H1 (cell line): Measurements from ENCODE around the gene SMOC2. TPM values are rescaled to one million over a fixed set of nuclear protein-coding genes. Genes with fewer than 3 reads are reported as not detected.

Source experiments
- CTCF ChIA-PET: fragments of 300-600 bp; sonication (Branson Sonifier 250); formaldehyde crosslinking; loops from one replicate; lab custom pipeline; 2021; ENCODE audit not compliant: partially characterized antibody; lab: Charles Lee
- POLR2A ChIA-PET: fragments of 300-600 bp; sonication (Branson Sonifier 250); formaldehyde crosslinking; loops from one replicate; lab custom pipeline; 2021; ENCODE audit warnings: inconsistent platforms; ENCODE audit not compliant: partially characterized antibody; lab: Charles Lee
- DNase-seq, 2 experiments: peaks; one replicate each; pipeline versions ENCODE4 v3.0.0 to v3.0.0-alpha.2; 2010 to 2022; ENCODE audit warnings: low spot score in 2 of 2, low read depth in 1 of 2, mixed read lengths in 1 of 2
- FAIRE-seq: peaks from 2 replicates; lab custom pipeline; 2011; peaks lifted over from hg19 to GRCh38; lab: Jason Lieb, UNC
- H2AFZ ChIP-seq: 2 replicates; pipeline ENCODE4 v1.8.1; 2012; ENCODE audit warnings: low read length, inconsistent platforms
- H2AK5ac ChIP-seq: 2 replicates; pipeline ENCODE4 v1.6.1; 2013; ENCODE audit warnings: low read depth, low read length
- H2BK120ac ChIP-seq: replicated peaks from 2 replicates; pipeline ENCODE3; 2013; ENCODE audit warnings: low read depth, low read length, inconsistent platforms
- H2BK12ac ChIP-seq: 2 replicates; pipeline ENCODE4 v1.6.1; 2013; ENCODE audit warnings: low read depth, low read length
- H2BK15ac ChIP-seq: 2 replicates; pipeline ENCODE4 v1.6.1; 2013; ENCODE audit warnings: low read length
- H2BK20ac ChIP-seq: 2 replicates; pipeline ENCODE4 v1.6.1; 2013; ENCODE audit warnings: low read length
- H2BK5ac ChIP-seq: 2 replicates; pipeline ENCODE4 v1.6.1; 2013; ENCODE audit warnings: low read depth, low read length
- H3K14ac ChIP-seq: 2 replicates; pipeline ENCODE4 v1.6.1; 2013; ENCODE audit warnings: inconsistent platforms; ENCODE audit not compliant: insufficient read length
- H3K18ac ChIP-seq: 2 replicates; pipeline ENCODE4 v1.6.1; 2013; ENCODE audit warnings: low read length; ENCODE audit errors: extremely low read depth
- H3K23ac ChIP-seq: 2 replicates; pipeline ENCODE4 v1.6.1; 2013; ENCODE audit warnings: inconsistent platforms; ENCODE audit not compliant: insufficient read length
- H3K23me2 ChIP-seq: 2 replicates; pipeline ENCODE4 v1.6.1; 2013; ENCODE audit warnings: low read depth, low read length
- H3K27ac ChIP-seq: 2 replicates; pipeline ENCODE4 v1.6.1; 2011; ENCODE audit warnings: low read depth, low read length, inconsistent platforms
- H3K27me3 ChIP-seq, 4 experiments: replicated peaks in 1 of 4; 1 replicate in 1 of 4; 2 replicates in 3 of 4; pipeline versions ENCODE4 v1.6.1 to v1.8.1; 2011 to 2013; ENCODE audit warnings: low read length in 3 of 4, mild to moderate bottlenecking in 3 of 4, inconsistent platforms in 2 of 4, mixed read lengths in 2 of 4, moderate library complexity in 1 of 4; ENCODE audit not compliant: control insufficient read depth in 3 of 4, insufficient read depth in 3 of 4; ENCODE audit errors: extremely low read depth in 1 of 4
- H3K36me3 ChIP-seq, 4 experiments: 2 replicates each; pipeline versions ENCODE4 v1.6.1 to v1.8.1; 2011 to 2013; ENCODE audit warnings: mild to moderate bottlenecking in 4 of 4, low read length in 3 of 4, moderate library complexity in 2 of 4, control low read depth in 1 of 4, inconsistent platforms in 1 of 4; ENCODE audit not compliant: insufficient read depth in 4 of 4, control insufficient read depth in 2 of 4
- H3K4ac ChIP-seq: replicated peaks from 2 replicates; pipeline ENCODE3; 2013; ENCODE audit warnings: low read length, low read depth, mixed read lengths, inconsistent platforms; ENCODE audit not compliant: insufficient read length
- H3K4me1 ChIP-seq, 4 experiments: replicated peaks in 1 of 4; 1 replicate in 1 of 4; 2 replicates in 3 of 4; pipeline versions ENCODE4 v1.6.1 to v1.8.1; 2011 to 2013; ENCODE audit warnings: low read length in 3 of 4, inconsistent platforms in 2 of 4, mixed read lengths in 1 of 4; ENCODE audit not compliant: insufficient read depth in 4 of 4, control insufficient read depth in 3 of 4
- H3K4me2 ChIP-seq, 2 experiments: 2 replicates each; pipeline versions ENCODE4 v1.6.1 to v1.8.1; 2011 to 2013; ENCODE audit warnings: low read depth in 2 of 2, low read length in 2 of 2, control low read depth in 1 of 2, inconsistent platforms in 1 of 2, mild to moderate bottlenecking in 1 of 2; ENCODE audit not compliant: insufficient read depth in 1 of 2
- H3K4me3 ChIP-seq, 4 experiments: fragments of 200-600, 300-600 bp in 1 of 4; sonication (generic), shearing (Covaris generic), sonication (Bioruptor Twin) in 1 of 4; 2 replicates each; pipeline versions ENCODE4 v1.5.1 to v1.8.1; 2011 to 2016; ENCODE audit warnings: low read length in 4 of 4, low read depth in 3 of 4, control low read depth in 2 of 4, inconsistent platforms in 2 of 4, mild to moderate bottlenecking in 2 of 4, mixed read lengths in 1 of 4, moderate library complexity in 1 of 4; ENCODE audit not compliant: insufficient read depth in 2 of 4; ENCODE audit errors: extremely low read depth in 1 of 4
- H3K56ac ChIP-seq: replicated peaks from 2 replicates; pipeline ENCODE3; 2013; ENCODE audit warnings: low read depth, mild to moderate bottlenecking, mixed read lengths, low read length, inconsistent platforms; ENCODE audit not compliant: insufficient read length
- H3K79me1 ChIP-seq: 2 replicates; pipeline ENCODE4 v1.6.1; 2013; ENCODE audit warnings: low read depth, low read length, control low read depth
- H3K79me2 ChIP-seq, 2 experiments: 2 replicates each; pipeline versions ENCODE4 v1.6.1 to v1.8.1; 2012 to 2013; ENCODE audit warnings: low read length in 2 of 2, mild to moderate bottlenecking in 2 of 2, inconsistent platforms in 1 of 2; ENCODE audit not compliant: insufficient read depth in 2 of 2, control insufficient read depth in 1 of 2
- H3K9ac ChIP-seq, 4 experiments: replicated peaks in 1 of 4; 1 replicate in 1 of 4; 2 replicates in 3 of 4; pipeline versions ENCODE4 v1.6.1 to v1.8.1; 2011 to 2013; ENCODE audit warnings: low read depth in 3 of 4, low read length in 3 of 4, control low read depth in 2 of 4, mild to moderate bottlenecking in 2 of 4, moderate library complexity in 2 of 4, inconsistent platforms in 1 of 4; ENCODE audit errors: extremely low read depth in 1 of 4
- H3K9me3 ChIP-seq, 2 experiments: 2 replicates each; pipeline versions ENCODE4 v1.6.1 to v1.8.1; 2012 to 2013; ENCODE audit warnings: mild to moderate bottlenecking in 2 of 2, moderate library complexity in 2 of 2, control low read depth in 1 of 2, inconsistent platforms in 1 of 2, low read depth in 1 of 2, low read length in 1 of 2, mixed read lengths in 1 of 2; ENCODE audit not compliant: insufficient read depth in 2 of 2
- H4K20me1 ChIP-seq, 2 experiments: replicated peaks in 1 of 2; 2 replicates each; pipeline versions ENCODE3 to v1.8.1; 2011 to 2013; ENCODE audit warnings: inconsistent platforms in 2 of 2, low read length in 2 of 2, mild to moderate bottlenecking in 1 of 2; ENCODE audit not compliant: insufficient read depth in 2 of 2, control insufficient read depth in 1 of 2
- H4K5ac ChIP-seq: 2 replicates; pipeline ENCODE4 v1.6.1; 2013; ENCODE audit warnings: low read length, low read depth, mixed read lengths, inconsistent platforms; ENCODE audit not compliant: insufficient read length
- H4K8ac ChIP-seq: 2 replicates; pipeline ENCODE4 v1.8.0; 2013; ENCODE audit warnings: mild to moderate bottlenecking, moderate library complexity, low read length, inconsistent platforms; ENCODE audit not compliant: insufficient read depth; ENCODE audit errors: extremely low read depth
- H4K91ac ChIP-seq: replicated peaks from 2 replicates; pipeline ENCODE3; 2013; ENCODE audit warnings: low read length, mixed read lengths, inconsistent platforms; ENCODE audit not compliant: insufficient read length
- CBX8 ChIP-seq: fragments of 300-800, 300-1000 bp; sonication (generic); IDR thresholded peaks from 2 replicates; pipeline ENCODE4 v1.7.1; 2016; ENCODE audit warnings: low read depth, low read length, borderline replicate concordance
- EGR1 ChIP-seq: IDR thresholded peaks from 2 replicates; pipeline ENCODE4 v1.6.1; 2011; ENCODE audit warnings: low read depth, low read length, borderline replicate concordance
- GTF2F1 ChIP-seq: IDR thresholded peaks from 2 replicates; pipeline ENCODE4 v1.6.1; 2012; ENCODE audit warnings: low read depth, low read length, improper control_type of control experiment, borderline replicate concordance
- HDAC6 ChIP-seq: IDR thresholded peaks from one replicate; pipeline ENCODE4 v1.7.1; 2012; ENCODE audit warnings: low read depth, mild to moderate bottlenecking, inconsistent platforms, low read length, moderate library complexity
- MAX ChIP-seq: IDR thresholded peaks from 2 replicates; pipeline ENCODE4 v1.6.1; 2012; ENCODE audit warnings: inconsistent platforms
- PHF8 ChIP-seq: fragments of 200-600 bp; sonication (generic); conservative IDR thresholded peaks from 2 replicates; pipeline ENCODE4 v1.7.1; 2012; ENCODE audit warnings: low read depth, mild to moderate bottlenecking, inconsistent platforms, low read length, moderate library complexity
- RAD21 ChIP-seq, 2 experiments: IDR thresholded peaks in 1 of 2; conservative IDR thresholded peaks in 1 of 2; 2 replicates each; pipeline ENCODE4 v1.6.1; 2011; ENCODE audit warnings: low read depth in 2 of 2, low read length in 2 of 2, improper control_type of control experiment in 1 of 2, inconsistent platforms in 1 of 2, mild to moderate bottlenecking in 1 of 2, moderate library complexity in 1 of 2
- SAP30 ChIP-seq: fragments of 300-600 bp; sonication (generic); IDR thresholded peaks from 2 replicates; pipeline ENCODE4 v1.7.1; 2012; ENCODE audit warnings: low read length, moderate library complexity, mild to moderate bottlenecking, inconsistent platforms; ENCODE audit not compliant: insufficient read depth, insufficient replicate concordance
- SUZ12 ChIP-seq: fragments of 200-600 bp; sonication (generic); IDR thresholded peaks from 2 replicates; pipeline ENCODE4 v1.6.1; 2012; ENCODE audit warnings: mild to moderate bottlenecking, inconsistent platforms, low read length, moderate library complexity, mixed read lengths
- TAF7 ChIP-seq: optimal IDR thresholded peaks from 2 replicates; pipeline ENCODE3; 2011; ENCODE audit warnings: low read depth, mild to moderate bottlenecking, inconsistent platforms, low read length, moderate library complexity, borderline replicate concordance
- TEAD4 ChIP-seq: IDR thresholded peaks from 2 replicates; pipeline ENCODE4 v1.6.1; 2012; ENCODE audit warnings: low read depth, low read length, inconsistent platforms, mixed read lengths
- USF2 ChIP-seq: IDR thresholded peaks from 2 replicates; pipeline ENCODE4 v1.6.1; 2011; ENCODE audit warnings: low read length, improper control_type of control experiment
- WGBS, 2 experiments: shearing (Covaris generic) in 1 of 2; methylation state at CpG; one replicate each; pipeline versions ENCODE4 v1.1.6 to v1.1.7; 2013 to 2015; ENCODE audit warnings: low lambda C conversion rate in 2 of 2, mixed read lengths in 2 of 2, inconsistent platforms in 1 of 2, low coverage in 1 of 2, missing lambda C conversion rate in 1 of 2; ENCODE audit not compliant: insufficient replicate concordance in 2 of 2, insufficient coverage in 1 of 2, insufficient read length in 1 of 2; ENCODE audit errors: extremely low coverage in 1 of 2, missing lambda C conversion rate in 1 of 2; 5-methylcytosine and 5-hydroxymethylcytosine counted together
- polyA plus RNA-seq, 7 experiments: library from polyadenylated mRNA; depleted of rRNA in 3 of 7; stranded (reverse) in 5 of 7; unstranded in 2 of 7; fragments of >200 nt in 5 of 7; fragments of 200-250 nt in 2 of 7; gene quantifications; 1 replicate in 5 of 7; 2 replicates in 1 of 7; 4 replicates in 1 of 7; pipeline versions ENCODE4 v1.2.1 to v1.2.3, GENCODE V29; 2011 to 2013; ENCODE audit warnings: missing spikeins in 2 of 7, mixed read lengths in 2 of 7
- total RNA-seq: library from RNA; stranded (reverse); fragmentation: NEBNext Ultra II Directional; extraction: Animal tissue kit (Norgen Biotek cat#: 25700); gene quantifications from 2 replicates; pipeline ENCODE4 v1.2.1, GENCODE V29; 2021

The SMOC2 gene
- total and polyA plus RNA-seq, 2 of the 8 experiments (the other 6 are each of a cell fraction or from before 2014, with no cell fraction given), result 7.7 to 8.5 TPM

- H2AFZ ChIP-seq, result no peak overlapping the region
- H4K20me1 ChIP-seq, result no peaks in the 10 kb centered on the region
- H2BK15ac ChIP-seq, result no peak overlapping the region
- H2AK5ac ChIP-seq, result no peak overlapping the region
- H3K4me1 ChIP-seq, result peaks cover 0 to 9% (median 2%) of the 10 kb centered on the region in 4 experiments; a peak in 3 of 7 replicates
- CTCF ChIA-PET, result interaction anchor here (0.9 kb wide), 1 partner anchor 11 kb away, joined by 3 read pairs; no protein-coding TSS in a partner anchor
- no peak overlapping the region for H4K5ac ChIP-seq
- no peak overlapping the region for H3K56ac ChIP-seq
- H3K14ac ChIP-seq, result no peak overlapping the region
- POLR2A ChIA-PET, result no interaction called here
- FAIRE-seq (no peak), DNase-seq (no peak)
- H3K4me3 ChIP-seq, result no peak overlapping the region
- no peak overlapping the region for H2BK20ac ChIP-seq
- H4K91ac ChIP-seq, result no peak overlapping the region
- peak overlapping the region; percentile 35; the same call in 1 of the 2 replicates for H4K8ac ChIP-seq
- no peaks in the 10 kb centered on the region for H3K36me3 ChIP-seq
- H2BK120ac ChIP-seq, result no peak overlapping the region
- no peak overlapping the region for H3K27ac ChIP-seq
- H2BK5ac ChIP-seq, result no peak overlapping the region
- no peak overlapping the region for H3K23ac ChIP-seq
- H3K23me2 ChIP-seq, result no peaks in the 10 kb centered on the region
- H3K18ac ChIP-seq, result no peak overlapping the region
- no peaks in the 10 kb centered on the region for H3K9me3 ChIP-seq
- WGBS, 2 experiments, result 82% methylated on average over 6 of the region's 6 CpGs; no CpG with 5 or more reads in 1 of the 2 experiments
- no peaks in the 10 kb centered on the region for H3K79me1 ChIP-seq
- no peak overlapping the region for H3K4me2 ChIP-seq
- H3K9ac ChIP-seq, result no peak overlapping the region
- H3K4ac ChIP-seq, result no peak overlapping the region
- no peaks in the 10 kb centered on the region for H3K27me3 ChIP-seq
- no peaks in the 10 kb centered on the region for H3K79me2 ChIP-seq
- H2BK12ac ChIP-seq, result no peak overlapping the region
- TF ChIP-seq MAX, result no peak
- no peak for TF ChIP-seq CBX8
- no peak for TF ChIP-seq SAP30
- TF ChIP-seq RAD21 (IDR thresholded peaks at IDR 0.05 in 1 of 2, conservative IDR thresholded peaks at IDR 0.05 in 1 of 2; ENCODE audit: low read depth in 2 of 2, low read length in 2 of 2), result no peak
- TF ChIP-seq PHF8, result no peak
- no peak for TF ChIP-seq GTF2F1
- TF ChIP-seq EGR1, result no peak
- TF ChIP-seq SUZ12, result no peak
- no peak for TF ChIP-seq TAF7
- TF ChIP-seq USF2, result no peak
- TF ChIP-seq HDAC6, result no peak
- no peak for TF ChIP-seq TEAD4
Measured at GRCh38 chr6:168534265-168534664, 93.3 kb downstream of the SMOC2 start.
